A549 (cell line): ENCODE results near the gene PLA2G4F.

Source experiments
- NFE2L2 ChIP-seq: fragments of 150-350 bp; conservative IDR thresholded peaks from 2 replicates; pipeline ENCODE4 v1.6.1; 2014; ENCODE audit warnings: low read length
- POLR2A ChIP-seq: IDR thresholded peaks from 2 replicates; pipeline ENCODE4 v1.6.1; 2012; ENCODE audit warnings: mild to moderate bottlenecking, low read length
- SMC3 ChIP-seq: fragments of >200 bp; sonication (Bioruptor Twin); formaldehyde crosslinking; IDR thresholded peaks from 3 replicates; pipeline ENCODE4 v1.6.1; 2018; ENCODE audit warnings: inconsistent platforms
- TF ChIP-seq, protein P1 (sequence below): fragments of >200 bp; sonication (Bioruptor Twin); formaldehyde crosslinking; IDR thresholded peaks from 3 replicates; pipeline ENCODE4 v1.5.1; 2016

DNA sequence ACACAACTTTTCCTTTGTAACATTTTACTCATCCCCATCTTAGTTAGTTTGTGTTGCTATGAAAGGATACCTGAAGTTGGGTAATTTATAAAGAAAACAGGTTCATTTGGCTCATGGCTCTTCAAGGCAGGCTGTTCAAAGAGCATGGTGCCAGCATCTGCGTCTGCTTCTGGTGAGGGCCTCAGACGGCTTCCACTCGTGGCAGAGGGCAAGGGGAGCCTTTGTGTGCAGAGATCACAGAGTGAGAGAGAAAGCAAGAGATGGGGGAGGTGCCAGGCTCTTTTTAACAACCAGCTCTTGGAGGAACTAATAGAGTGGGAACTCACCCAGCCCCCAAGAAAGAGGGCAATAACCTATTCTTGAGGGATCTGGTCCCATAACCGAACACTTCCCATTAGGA, 23.1 kb downstream of the PLA2G4F start:
- TF ChIP-seq SMC3 (no peak), NFE2L2 (no peak), POLR2A (no peak)
- TF ChIP-seq, protein P1, sequence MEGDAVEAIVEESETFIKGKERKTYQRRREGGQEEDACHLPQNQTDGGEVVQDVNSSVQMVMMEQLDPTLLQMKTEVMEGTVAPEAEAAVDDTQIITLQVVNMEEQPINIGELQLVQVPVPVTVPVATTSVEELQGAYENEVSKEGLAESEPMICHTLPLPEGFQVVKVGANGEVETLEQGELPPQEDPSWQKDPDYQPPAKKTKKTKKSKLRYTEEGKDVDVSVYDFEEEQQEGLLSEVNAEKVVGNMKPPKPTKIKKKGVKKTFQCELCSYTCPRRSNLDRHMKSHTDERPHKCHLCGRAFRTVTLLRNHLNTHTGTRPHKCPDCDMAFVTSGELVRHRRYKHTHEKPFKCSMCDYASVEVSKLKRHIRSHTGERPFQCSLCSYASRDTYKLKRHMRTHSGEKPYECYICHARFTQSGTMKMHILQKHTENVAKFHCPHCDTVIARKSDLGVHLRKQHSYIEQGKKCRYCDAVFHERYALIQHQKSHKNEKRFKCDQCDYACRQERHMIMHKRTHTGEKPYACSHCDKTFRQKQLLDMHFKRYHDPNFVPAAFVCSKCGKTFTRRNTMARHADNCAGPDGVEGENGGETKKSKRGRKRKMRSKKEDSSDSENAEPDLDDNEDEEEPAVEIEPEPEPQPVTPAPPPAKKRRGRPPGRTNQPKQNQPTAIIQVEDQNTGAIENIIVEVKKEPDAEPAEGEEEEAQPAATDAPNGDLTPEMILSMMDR, result no peak
